ENCODE measurements around the gene MRPS5. TPM values are rescaled to one million over a fixed set of nuclear protein-coding genes. Genes with fewer than 3 reads are reported as not detected.

The MRPS5 gene
- total RNA-seq, 1 donor from 2014 or later, result 43.3 TPM

DNA sequence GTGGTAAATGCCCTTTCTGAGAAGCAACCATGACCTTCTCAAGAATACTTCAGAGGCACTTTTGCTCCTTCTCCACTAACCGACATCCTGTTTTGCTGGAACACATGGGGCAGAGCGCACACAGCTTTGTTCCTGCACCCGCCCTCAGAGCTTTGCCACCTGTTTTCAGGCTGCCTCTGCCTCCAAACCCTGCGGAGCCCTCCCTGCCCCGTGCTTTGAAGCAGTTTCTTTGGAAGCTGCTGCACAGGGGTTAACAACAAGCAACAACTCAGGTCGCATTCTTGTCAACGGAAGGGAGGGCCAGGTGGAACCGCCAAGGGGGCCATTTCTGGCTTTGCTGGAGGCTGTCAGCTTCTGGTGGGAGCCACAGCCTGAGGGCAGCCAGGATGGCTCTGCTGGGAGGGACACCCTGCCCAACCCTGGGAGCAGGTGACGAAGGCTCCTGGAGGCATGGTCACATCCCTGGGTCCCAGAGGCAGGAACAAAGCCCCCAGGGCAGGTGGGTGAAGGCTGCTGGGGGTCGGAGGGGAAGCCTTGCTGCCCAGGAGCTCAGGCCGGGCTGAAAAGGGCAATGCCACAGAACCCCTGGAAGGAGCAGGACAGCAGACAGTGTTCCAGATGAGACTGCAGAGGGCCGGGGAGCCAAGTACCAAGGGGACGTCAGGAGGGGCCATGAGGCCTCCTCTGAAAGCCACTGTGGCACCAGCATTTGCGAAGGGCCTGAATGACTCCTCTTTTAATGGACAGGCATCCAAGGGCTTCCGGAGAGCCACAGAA is 46.8 kb downstream of the MRPS5 start:
- H3K9me3 Mint-ChIP-seq (ENCODE audit: unreplicated experiment), result no peaks in the 10 kb centered on the region
- H3K27ac Mint-ChIP-seq (ENCODE audit: unreplicated experiment), result no peak overlapping the region
- no peaks in the 10 kb centered on the region for H3K36me3 Mint-ChIP-seq (ENCODE audit: unreplicated experiment)
- TF ChIP-seq, protein P1, sequence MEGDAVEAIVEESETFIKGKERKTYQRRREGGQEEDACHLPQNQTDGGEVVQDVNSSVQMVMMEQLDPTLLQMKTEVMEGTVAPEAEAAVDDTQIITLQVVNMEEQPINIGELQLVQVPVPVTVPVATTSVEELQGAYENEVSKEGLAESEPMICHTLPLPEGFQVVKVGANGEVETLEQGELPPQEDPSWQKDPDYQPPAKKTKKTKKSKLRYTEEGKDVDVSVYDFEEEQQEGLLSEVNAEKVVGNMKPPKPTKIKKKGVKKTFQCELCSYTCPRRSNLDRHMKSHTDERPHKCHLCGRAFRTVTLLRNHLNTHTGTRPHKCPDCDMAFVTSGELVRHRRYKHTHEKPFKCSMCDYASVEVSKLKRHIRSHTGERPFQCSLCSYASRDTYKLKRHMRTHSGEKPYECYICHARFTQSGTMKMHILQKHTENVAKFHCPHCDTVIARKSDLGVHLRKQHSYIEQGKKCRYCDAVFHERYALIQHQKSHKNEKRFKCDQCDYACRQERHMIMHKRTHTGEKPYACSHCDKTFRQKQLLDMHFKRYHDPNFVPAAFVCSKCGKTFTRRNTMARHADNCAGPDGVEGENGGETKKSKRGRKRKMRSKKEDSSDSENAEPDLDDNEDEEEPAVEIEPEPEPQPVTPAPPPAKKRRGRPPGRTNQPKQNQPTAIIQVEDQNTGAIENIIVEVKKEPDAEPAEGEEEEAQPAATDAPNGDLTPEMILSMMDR (IDR thresholded peaks at IDR 0.05), result no peak
- H3K4me1 Mint-ChIP-seq (ENCODE audit: unreplicated experiment), result peaks cover 5% of the 10 kb centered on the region
- H3K4me3 Mint-ChIP-seq (ENCODE audit: unreplicated experiment), result no peak overlapping the region
- DNase-seq (ENCODE audit: extremely low spot score, unreplicated experiment), result no peak
- H3K27me3 Mint-ChIP-seq (ENCODE audit: unreplicated experiment), result peaks cover 35% of the 10 kb centered on the region

DNA sequence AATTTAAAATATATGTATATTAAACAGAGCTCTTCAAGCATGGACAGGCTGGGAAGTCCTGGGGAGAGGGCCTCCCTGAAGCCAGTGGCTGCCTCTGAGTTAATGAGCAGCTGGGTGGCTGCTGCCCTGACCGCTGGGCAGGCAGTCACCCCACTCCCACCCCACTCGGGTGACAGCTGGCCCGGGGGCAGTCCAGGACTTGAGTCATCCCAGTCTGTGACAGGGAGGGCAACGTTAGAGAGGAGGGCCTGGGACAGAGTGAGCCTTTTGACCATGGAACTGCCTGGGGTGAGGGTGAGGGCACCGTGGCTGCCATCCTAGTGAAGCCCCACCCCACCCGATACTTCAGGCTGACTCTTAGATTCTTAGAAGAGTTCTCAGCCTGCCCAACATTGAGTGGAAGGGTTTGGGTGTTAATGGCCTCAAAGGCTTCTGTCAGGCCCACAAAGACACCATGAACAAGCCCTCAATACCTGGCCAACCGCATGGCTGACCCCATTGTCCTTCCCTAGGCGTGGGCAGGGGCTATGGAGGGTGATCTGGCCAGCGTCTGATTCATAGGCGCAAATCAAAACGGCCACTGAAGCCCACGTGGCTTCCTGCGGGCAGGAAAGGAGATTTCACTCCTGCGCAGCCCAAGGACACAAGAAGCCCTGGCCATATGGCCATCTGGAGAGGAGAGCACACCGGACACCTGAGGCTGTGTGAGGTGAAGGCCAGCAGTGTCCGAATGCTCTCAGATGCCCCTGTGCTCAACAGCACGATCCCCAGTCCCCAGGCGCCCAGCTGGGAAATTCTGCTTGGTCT is 47.5 kb downstream of the MRPS5 start:
- peaks cover 33% of the 10 kb centered on the region for H3K27me3 Mint-ChIP-seq (ENCODE audit: unreplicated experiment)
- no peak overlapping the region for H3K27ac Mint-ChIP-seq (ENCODE audit: unreplicated experiment)
- no peaks in the 10 kb centered on the region for H3K36me3 Mint-ChIP-seq (ENCODE audit: unreplicated experiment)
- TF ChIP-seq, protein P1 (IDR thresholded peaks at IDR 0.05), result no peak
- DNase-seq (ENCODE audit: extremely low spot score, unreplicated experiment), result no peak
- no peaks in the 10 kb centered on the region for H3K9me3 Mint-ChIP-seq (ENCODE audit: unreplicated experiment)
- H3K4me3 Mint-ChIP-seq (ENCODE audit: unreplicated experiment), result no peak overlapping the region
- H3K4me1 Mint-ChIP-seq (ENCODE audit: unreplicated experiment), result peaks cover 5% of the 10 kb centered on the region

DNA sequence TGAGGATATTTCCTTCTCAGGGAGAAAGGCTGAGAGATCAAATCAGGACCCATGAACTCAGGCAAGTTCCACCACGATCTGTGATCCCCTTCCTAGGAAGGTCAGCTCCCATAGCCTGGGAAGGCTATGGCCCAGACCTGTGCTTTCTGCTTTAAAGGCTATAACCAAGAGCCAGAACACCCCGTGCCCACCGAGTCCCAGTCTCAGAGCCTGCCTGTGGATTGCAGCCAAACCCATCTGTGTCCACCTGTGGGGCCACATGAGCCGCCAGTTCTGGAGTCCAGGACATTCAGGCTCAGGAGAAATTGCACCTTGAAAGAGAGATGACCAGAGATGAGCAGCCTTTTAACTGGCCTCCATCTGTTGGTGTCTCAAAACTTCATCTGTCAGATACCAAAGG is 49.2 kb downstream of the MRPS5 start:
- H3K27ac Mint-ChIP-seq (ENCODE audit: unreplicated experiment), result no peak overlapping the region
- TF ChIP-seq, protein P1 (IDR thresholded peaks at IDR 0.05), result no peak
- peaks cover 23% of the 10 kb centered on the region for H3K27me3 Mint-ChIP-seq (ENCODE audit: unreplicated experiment)
- no peaks in the 10 kb centered on the region for H3K36me3 Mint-ChIP-seq (ENCODE audit: unreplicated experiment)
- no peaks in the 10 kb centered on the region for H3K9me3 Mint-ChIP-seq (ENCODE audit: unreplicated experiment)
- no peak overlapping the region for H3K4me3 Mint-ChIP-seq (ENCODE audit: unreplicated experiment)
- DNase-seq (ENCODE audit: extremely low spot score, unreplicated experiment), result no peak
- peaks cover 5% of the 10 kb centered on the region for H3K4me1 Mint-ChIP-seq (ENCODE audit: unreplicated experiment)

DNA sequence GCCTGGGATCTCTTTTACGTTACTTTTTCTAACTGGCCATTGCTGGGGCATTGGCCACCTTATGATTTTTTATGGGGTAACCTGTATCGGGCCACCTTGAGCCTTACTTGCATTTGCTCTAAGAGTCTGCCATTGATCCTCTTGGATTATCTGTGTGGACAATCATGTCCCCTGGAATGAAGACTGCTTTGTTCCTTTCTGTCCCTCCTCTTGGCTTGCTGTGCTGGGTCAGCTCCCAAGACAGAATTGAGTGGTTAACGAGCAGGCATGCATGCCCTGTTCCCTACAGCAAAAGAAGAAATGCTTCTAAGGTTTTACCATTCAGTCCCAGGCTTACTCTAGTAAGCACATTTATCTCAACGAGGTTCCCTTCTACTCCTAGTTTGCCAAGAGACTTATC is 49.8 kb downstream of the MRPS5 start:
- H3K4me3 Mint-ChIP-seq (ENCODE audit: unreplicated experiment), result no peak overlapping the region
- no peak overlapping the region for H3K27ac Mint-ChIP-seq (ENCODE audit: unreplicated experiment)
- no peaks in the 10 kb centered on the region for H3K9me3 Mint-ChIP-seq (ENCODE audit: unreplicated experiment)
- TF ChIP-seq, protein P1 (IDR thresholded peaks at IDR 0.05), result no peak
- H3K27me3 Mint-ChIP-seq (ENCODE audit: unreplicated experiment), result peaks cover 20% of the 10 kb centered on the region
- H3K4me1 Mint-ChIP-seq (ENCODE audit: unreplicated experiment), result peaks cover 3% of the 10 kb centered on the region
- no peaks in the 10 kb centered on the region for H3K36me3 Mint-ChIP-seq (ENCODE audit: unreplicated experiment)
- no peak for DNase-seq (ENCODE audit: extremely low spot score, unreplicated experiment)

DNA sequence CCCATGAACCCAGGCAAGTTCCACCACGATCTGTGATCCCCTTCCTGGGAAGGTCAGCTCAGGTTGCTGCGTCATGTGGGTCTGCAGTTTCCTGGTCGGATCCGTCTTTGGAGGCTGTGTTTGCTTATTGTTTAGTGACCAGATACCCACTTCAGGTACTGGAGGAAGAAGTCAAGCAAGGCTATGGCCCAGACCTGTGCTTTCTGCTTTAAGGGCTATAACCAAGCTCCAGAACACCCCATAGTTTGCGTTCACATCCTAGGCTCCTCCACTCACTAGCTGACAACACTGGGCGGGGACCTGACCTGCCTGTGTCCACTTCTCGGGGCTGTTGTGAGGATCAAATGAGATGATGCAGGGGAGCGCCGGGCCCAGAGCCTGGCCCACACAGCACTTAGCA is 52.1 kb downstream of the MRPS5 start:
- H3K4me1 Mint-ChIP-seq (ENCODE audit: unreplicated experiment), result no peaks in the 10 kb centered on the region
- H3K27me3 Mint-ChIP-seq (ENCODE audit: unreplicated experiment), result peaks cover 6% of the 10 kb centered on the region
- no peak overlapping the region for H3K4me3 Mint-ChIP-seq (ENCODE audit: unreplicated experiment)
- DNase-seq (ENCODE audit: extremely low spot score, unreplicated experiment), result peak; percentile 62
- H3K9me3 Mint-ChIP-seq (ENCODE audit: unreplicated experiment), result no peaks in the 10 kb centered on the region
- TF ChIP-seq, protein P1 (IDR thresholded peaks at IDR 0.05), result no peak
- H3K36me3 Mint-ChIP-seq (ENCODE audit: unreplicated experiment), result no peaks in the 10 kb centered on the region
- no peak overlapping the region for H3K27ac Mint-ChIP-seq (ENCODE audit: unreplicated experiment)
